ENCODE results near the gene RNF169. TPM values are rescaled to one million over a fixed set of nuclear protein-coding genes. Genes with fewer than 3 reads are reported as not detected.
A peak's percentile ranks its signal among the peaks of the same experiment; 100 is the strongest.
"Not testable (repeated sequence)": the region's sequence is repeated elsewhere in the genome, so short reads cannot be mapped to it uniquely, and the experiment has no call there.

RNF169 gene
- polyA plus RNA-seq, 3 donors from 2014 or later: 0.21 to 2.2 (median 1.6) TPM

DNA sequence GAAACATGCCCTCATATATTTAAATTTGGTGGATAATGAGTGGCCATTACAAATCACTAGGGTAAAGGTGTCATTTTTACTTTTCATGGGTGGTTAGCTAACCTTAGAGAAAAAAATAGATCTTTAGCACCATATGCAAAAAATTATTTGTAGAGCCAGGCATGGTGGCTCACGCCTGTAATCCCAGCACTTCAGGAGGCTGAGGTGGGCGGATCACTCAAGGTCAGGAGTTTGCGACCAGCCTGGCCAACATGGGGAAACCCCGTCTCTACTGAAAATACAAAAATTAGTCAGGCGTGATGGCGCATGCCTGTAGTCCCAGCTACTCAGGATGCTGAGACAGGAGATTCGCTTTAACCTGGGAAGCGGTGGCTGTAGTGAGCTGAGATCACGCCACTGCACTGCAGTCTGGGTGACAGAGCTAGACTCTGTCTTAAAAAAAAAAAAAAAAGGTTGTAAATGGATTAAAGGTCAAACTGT is 19.6 kb downstream of the RNF169 start:
- H3K27ac Mint-ChIP-seq: peak overlapping the region in 3 of 6 donors; percentile 29 to 80 (median 75)
- peak overlapping the region in 1 of 5 donors; percentile 44 for H3K4me3 Mint-ChIP-seq
- peaks cover 49 to 78% of the 10 kb centered on the region in 2 donors for H3K4me1 Mint-ChIP-seq

DNA sequence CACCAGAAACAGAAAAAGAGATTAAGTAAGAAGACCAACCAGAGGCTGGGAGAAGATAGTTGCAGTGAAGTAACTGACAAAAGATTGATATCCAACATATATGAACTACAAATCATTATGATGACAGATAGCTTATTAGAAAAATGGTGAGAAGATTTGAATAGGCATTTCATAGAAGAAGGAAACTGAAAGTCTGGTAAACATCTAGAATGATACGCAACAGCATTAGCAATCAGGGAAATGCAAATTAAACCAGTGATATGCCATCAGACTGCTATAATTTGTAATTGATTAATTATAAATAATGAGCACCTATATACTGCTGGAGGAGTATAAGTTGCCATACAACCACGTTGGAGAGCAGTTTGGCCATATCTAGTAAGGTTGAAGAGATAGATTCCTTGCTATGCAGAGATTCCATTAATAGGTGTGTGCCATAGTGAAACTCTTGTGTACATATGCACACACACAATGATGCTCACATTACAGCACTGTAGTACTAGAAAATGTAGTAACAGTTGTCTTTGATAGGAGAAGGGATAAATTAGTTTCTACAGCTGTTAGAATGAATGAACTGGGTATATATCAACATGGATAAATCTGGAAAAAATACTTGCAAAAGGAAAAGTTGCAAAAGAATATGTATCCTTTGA is 20.5 kb downstream of the RNF169 start:
- Mint-ChIP-seq H3K27me3 (ENCODE audit: low read depth in 3 of 3) (peaks cover 0 to 1% (median 0%) of the 10 kb centered on the region in 3 donors), H3K4me1 (peaks cover 42 to 73% of the 10 kb centered on the region in 2 donors), H3K36me3 (peaks cover 0 to 5% (median 0%) of the 10 kb centered on the region in 3 donors), H3K9me3 (no peaks in the 10 kb centered on the region), H3K4me3 (peak overlapping the region in 3 of 5 donors; percentile 9 to 73 (median 40)), H3K27ac (peak overlapping the region; percentile 19 to 89 (median 76))
- no peak for DNase-seq

More for the DNA sequence above, 19.6 kb downstream of the RNF169 start:
- not testable (repeated sequence) for DNase-seq; H3K9me3 Mint-ChIP-seq; H3K27me3 Mint-ChIP-seq (ENCODE audit: low read depth in 3 of 3)
- peaks cover 0 to 10% (median 0%) of the 10 kb centered on the region in 3 donors for H3K36me3 Mint-ChIP-seq

DNA sequence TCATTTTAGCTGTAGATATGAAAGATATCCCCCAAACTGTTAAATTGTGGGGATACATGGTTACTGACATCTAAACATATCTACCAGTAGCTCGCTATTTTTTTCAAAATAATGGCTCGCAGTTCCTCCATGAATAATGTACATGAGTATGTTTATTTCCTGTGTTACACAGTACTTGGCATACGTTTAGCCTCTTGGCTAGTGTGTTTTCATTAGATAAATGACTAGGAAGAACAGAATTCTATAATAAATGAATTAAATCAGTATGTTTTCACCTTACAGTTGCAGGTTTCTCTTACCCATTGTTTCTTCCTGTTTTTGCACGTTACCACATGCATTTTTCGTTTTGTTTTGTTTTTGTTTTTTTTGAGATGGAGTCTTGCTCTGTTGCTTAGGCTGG is 21.8 kb downstream of the RNF169 start:
- Mint-ChIP-seq H3K36me3 (peaks cover 0 to 3% (median 0%) of the 10 kb centered on the region in 3 donors), H3K4me1 (peaks cover 46 to 79% of the 10 kb centered on the region in 2 donors), H3K4me3 (peak overlapping the region in 3 of 5 donors; percentile 35 to 73 (median 40)), H3K9me3 (no peaks in the 10 kb centered on the region), H3K27ac (peak overlapping the region; percentile 19 to 89 (median 80)), H3K27me3 (ENCODE audit: low read depth in 3 of 3) (no peaks in the 10 kb centered on the region)
- peak in 1 of 3 donors; percentile 17 for DNase-seq

DNA sequence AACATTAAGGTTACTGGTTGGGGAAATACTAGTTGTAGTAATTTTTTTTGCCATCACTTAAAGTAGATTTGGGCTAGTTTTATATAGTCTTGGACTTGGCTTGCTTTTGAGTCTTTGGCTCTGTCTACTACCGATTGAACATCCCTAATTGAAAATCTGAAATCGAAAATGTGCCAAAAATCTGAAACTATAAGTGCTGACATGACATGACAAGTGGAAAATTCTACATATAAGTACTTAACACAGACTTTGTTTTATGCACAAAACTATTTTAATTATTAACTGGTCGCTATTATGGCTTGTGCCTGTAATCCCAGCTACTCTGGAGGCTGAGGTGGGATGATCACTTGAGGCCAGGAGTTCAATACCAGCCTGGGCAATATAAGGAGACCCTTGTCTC is 22.5 kb downstream of the RNF169 start:
- DNase-seq: no peak
- peaks cover 46 to 79% of the 10 kb centered on the region in 2 donors for H3K4me1 Mint-ChIP-seq
- no peaks in the 10 kb centered on the region for H3K27me3 Mint-ChIP-seq (ENCODE audit: low read depth in 3 of 3)
- peaks cover 0 to 3% (median 0%) of the 10 kb centered on the region in 3 donors for H3K36me3 Mint-ChIP-seq
- no peaks in the 10 kb centered on the region for H3K9me3 Mint-ChIP-seq
- H3K27ac Mint-ChIP-seq: peak overlapping the region; percentile 14 to 89 (median 80)
- peak overlapping the region in 3 of 5 donors; percentile 35 to 73 (median 40) for H3K4me3 Mint-ChIP-seq

DNA sequence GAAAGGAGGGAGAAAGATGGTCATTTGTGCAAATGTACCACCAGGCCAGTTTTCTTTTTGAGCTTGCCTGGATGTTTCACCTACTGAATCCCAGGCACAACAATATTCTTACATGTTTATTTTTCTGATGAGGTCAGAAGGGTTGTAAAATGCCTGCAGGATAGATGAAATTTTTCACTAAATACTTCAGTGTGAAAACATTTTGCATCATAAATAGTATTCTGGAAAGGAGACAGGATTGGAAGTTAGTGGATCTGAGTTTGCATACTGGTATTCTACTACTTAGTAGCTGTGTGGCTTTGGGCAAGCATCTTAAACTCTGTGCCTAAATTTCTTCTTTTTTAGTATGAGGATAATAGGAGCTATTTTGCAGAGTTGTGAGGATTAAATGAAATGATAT is 24.8 kb downstream of the RNF169 start:
- Mint-ChIP-seq H3K36me3 (peaks cover 0 to 4% (median 3%) of the 10 kb centered on the region in 3 donors), H3K4me1 (peaks cover 50 to 82% of the 10 kb centered on the region in 2 donors), H3K9me3 (no peaks in the 10 kb centered on the region), H3K27ac (peak overlapping the region in 1 of 6 donors; percentile 10), H3K4me3 (no peak overlapping the region), H3K27me3 (ENCODE audit: low read depth in 3 of 3) (no peaks in the 10 kb centered on the region)
- no peak for DNase-seq

DNA sequence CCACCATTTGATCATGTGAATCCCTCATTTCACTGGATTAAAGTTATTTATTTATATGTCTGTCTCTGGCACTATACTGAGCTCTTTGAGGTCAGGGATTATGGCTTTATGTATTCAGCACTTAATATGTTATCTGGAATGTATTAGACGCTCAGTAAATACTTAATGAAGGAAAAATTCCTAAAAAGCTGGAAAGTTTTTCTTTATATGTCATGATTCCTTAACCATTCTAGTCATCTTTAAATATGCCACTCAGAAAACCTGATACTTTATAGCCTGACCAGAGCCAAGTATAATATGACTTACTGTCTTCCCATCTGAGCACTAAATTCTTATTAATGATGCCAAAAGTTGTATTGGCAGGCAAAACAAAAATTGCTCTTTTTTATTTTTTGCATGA is 27.1 kb downstream of the RNF169 start:
- Mint-ChIP-seq H3K27me3 (ENCODE audit: low read depth in 3 of 3) (no peaks in the 10 kb centered on the region), H3K4me3 (no peak overlapping the region), H3K27ac (peak overlapping the region in 3 of 6 donors; percentile 0 to 58 (median 15)), H3K4me1 (peaks cover 32 to 63% of the 10 kb centered on the region in 2 donors), H3K36me3 (peaks cover 0 to 4% (median 3%) of the 10 kb centered on the region in 3 donors), H3K9me3 (no peaks in the 10 kb centered on the region)
- DNase-seq: no peak

DNA sequence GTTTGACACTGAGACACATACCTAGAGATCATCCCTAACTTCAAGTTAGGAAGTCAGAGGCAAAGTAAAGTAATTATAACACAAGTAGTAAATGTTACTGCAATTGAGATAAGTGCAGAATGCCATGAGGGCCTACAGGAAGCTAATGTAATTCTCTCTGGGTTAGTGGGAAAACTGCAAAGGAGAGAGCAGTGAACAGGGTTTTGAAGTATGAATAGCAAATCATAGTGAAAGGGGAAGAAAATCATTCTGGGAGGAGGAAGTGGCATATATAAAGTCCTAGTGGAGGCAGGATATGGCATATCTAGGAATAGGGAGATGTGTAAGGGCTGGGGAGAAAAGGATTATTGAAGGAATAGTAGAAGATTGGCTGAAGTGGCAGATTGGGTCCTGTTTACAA is 27.9 kb downstream of the RNF169 start:
- Mint-ChIP-seq H3K4me1 (peaks cover 26 to 56% of the 10 kb centered on the region in 2 donors), H3K36me3 (peaks cover 0 to 4% (median 3%) of the 10 kb centered on the region in 3 donors), H3K27me3 (ENCODE audit: low read depth in 3 of 3) (no peaks in the 10 kb centered on the region), H3K27ac (peak overlapping the region in 2 of 6 donors; percentile 3 to 9), H3K9me3 (no peaks in the 10 kb centered on the region), H3K4me3 (no peak overlapping the region)
- DNase-seq: no peak

DNA sequence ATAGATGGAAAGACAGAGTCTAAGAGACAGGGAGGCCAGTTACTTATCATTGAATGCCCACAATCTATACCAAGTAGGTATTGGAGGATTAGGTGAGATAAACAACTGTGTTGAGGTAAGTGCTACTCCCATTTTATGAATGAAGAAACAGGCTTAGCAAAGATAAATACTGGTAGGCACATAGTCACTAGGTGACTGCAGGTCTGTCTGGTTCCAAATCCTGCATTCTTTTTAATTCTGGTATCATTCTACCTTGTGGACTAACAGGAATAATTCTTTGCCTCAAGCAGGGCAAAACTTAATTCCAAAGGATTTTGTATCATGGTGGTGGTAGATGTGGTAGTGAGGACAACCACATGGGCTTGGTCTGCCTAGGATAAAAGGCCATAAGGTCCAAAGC is 28.4 kb downstream of the RNF169 start:
- Mint-ChIP-seq H3K9me3 (no peaks in the 10 kb centered on the region), H3K36me3 (peaks cover 0 to 4% (median 3%) of the 10 kb centered on the region in 3 donors), H3K27ac (peak overlapping the region in 1 of 6 donors; percentile 9), H3K4me3 (no peak overlapping the region), H3K27me3 (ENCODE audit: low read depth in 3 of 3) (no peaks in the 10 kb centered on the region), H3K4me1 (peaks cover 26 to 55% of the 10 kb centered on the region in 2 donors)
- no peak for DNase-seq

DNA sequence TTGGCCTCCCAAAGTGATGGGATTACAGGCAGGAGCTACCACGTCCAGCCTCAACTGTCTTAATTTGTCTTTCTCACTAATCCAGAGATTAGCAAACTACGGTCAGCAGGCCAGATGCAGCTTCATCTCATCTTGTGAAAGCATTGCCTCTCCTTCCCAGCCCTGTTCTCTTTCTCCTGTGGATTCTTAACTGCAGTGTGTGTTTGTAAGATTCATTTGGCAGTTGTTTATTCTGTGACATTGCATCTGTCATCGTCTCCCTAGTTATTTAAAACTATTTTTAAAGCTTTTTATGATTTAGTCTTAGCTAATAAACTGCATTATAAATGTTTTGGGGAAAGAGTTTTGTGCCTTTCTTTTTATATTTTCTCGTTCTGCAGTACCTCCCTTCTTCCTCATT is 29.2 kb downstream of the RNF169 start:
- peaks cover 27 to 47% of the 10 kb centered on the region in 2 donors for H3K4me1 Mint-ChIP-seq
- no peaks in the 10 kb centered on the region for H3K9me3 Mint-ChIP-seq
- no peak for DNase-seq
- H3K27ac Mint-ChIP-seq: peak overlapping the region in 4 of 6 donors; percentile 1 to 45 (median 31)
- H3K4me3 Mint-ChIP-seq: no peak overlapping the region
- H3K27me3 Mint-ChIP-seq (ENCODE audit: low read depth in 3 of 3): no peaks in the 10 kb centered on the region
- H3K36me3 Mint-ChIP-seq: peaks cover 0 to 4% (median 3%) of the 10 kb centered on the region in 3 donors

DNA sequence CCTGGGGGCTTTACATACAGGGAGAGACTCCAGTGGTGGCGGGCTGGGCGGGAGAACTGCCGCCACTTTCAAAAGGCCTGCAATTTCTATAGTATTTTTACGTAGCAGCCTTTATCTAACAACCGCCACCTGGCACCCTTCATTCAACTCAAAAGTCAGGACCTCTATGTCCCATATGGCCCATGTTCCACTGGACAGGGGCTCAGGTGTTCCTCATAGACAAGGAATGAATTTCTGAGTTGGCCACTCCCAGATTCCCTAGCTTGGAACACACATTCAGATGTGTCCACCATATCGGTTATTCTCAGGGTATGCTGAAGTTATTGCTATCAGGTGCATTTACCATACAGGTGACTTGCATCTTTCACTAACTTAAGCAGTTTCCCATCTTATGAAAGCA is 29.9 kb downstream of the RNF169 start:
- Mint-ChIP-seq H3K4me1 (peaks cover 31 to 40% of the 10 kb centered on the region in 2 donors), H3K27me3 (ENCODE audit: low read depth in 3 of 3) (no peaks in the 10 kb centered on the region), H3K9me3 (no peaks in the 10 kb centered on the region), H3K27ac (peak overlapping the region in 1 of 6 donors; percentile 45), H3K4me3 (no peak overlapping the region), H3K36me3 (peaks cover 0 to 4% (median 3%) of the 10 kb centered on the region in 3 donors)
- no peak for DNase-seq

DNA sequence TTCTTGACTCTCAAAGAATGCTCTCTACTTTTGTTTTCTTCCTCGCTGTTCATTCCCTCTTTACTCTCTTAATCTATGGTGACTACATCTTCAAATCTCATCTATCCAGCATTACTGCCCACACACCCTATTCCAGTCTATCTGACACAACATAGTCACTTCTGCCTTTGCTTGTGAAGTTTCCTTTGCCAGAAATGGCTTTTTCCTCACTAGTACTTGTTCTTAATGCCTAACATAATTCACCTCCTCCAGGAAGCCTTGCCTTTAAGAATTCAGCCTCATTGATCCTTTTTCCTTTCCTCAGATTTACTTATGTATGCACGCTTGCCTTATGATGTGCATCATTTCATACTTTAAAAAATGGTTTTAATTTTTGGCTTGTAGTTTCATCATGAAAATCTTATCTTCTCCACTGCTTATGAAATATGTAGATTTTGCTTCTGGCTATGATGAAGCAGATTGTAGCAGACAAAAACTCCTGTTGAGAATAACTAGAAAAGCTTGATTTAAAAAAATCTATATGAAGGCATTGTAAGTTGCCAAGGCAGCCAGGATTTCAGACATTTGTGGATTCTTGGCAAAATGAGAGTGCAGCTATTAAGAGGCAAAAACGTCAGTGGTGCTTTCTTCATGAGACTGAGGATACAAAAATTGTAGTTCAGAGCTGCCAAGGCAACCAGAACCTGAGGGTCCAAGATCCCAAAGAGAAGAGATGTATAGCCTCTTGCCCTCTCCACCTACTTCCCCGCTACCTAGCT is 31.8 kb downstream of the RNF169 start:
- peaks cover 0 to 4% (median 0%) of the 10 kb centered on the region in 3 donors for H3K36me3 Mint-ChIP-seq
- H3K27me3 Mint-ChIP-seq (ENCODE audit: low read depth in 3 of 3): no peaks in the 10 kb centered on the region

DNA sequence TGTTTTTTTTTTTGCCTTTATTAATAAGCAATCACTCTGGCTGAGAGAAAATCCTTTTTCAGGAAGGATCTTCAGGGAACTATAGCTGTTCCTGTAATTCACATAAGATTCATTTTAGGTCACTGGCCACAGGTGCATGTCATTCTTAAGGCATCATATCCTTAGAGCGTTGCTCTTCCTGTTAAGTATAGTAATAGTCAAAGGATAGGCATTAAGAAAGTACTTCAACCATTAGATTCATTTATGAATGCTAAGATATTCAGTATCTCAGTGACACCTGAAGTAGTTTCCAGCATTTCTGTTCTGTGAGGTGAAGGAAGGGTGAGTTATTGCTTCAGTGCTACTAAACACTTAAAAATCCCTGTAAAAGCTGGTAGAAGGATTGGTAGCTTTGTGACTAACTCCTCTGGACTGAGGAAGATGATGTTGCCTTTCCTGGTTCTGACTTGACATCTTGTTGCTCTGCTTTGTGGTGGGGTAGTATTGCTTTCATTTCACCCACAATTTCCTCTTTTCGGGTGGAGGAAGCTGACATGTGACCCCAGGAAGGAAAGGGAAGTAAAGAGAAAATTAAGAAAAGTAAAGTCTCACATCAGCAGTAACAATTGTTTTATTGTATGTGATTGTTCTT is 34.7 kb downstream of the RNF169 start:
- Mint-ChIP-seq H3K27ac (peak overlapping the region; percentile 85 to 93 (median 86)), H3K4me3 (peak overlapping the region; percentile 68 to 86 (median 71)), H3K9me3 (no peaks in the 10 kb centered on the region), H3K27me3 (ENCODE audit: low read depth in 3 of 3) (no peaks in the 10 kb centered on the region), H3K36me3 (no peaks in the 10 kb centered on the region), H3K4me1 (peaks cover 21 to 50% of the 10 kb centered on the region in 2 donors)
- DNase-seq: peak; percentile 55 to 62 (median 56)

More for the DNA sequence above, 31.8 kb downstream of the RNF169 start:
- Mint-ChIP-seq H3K4me3 (no peak overlapping the region), H3K9me3 (no peaks in the 10 kb centered on the region), H3K27ac (no peak overlapping the region), H3K4me1 (peaks cover 27 to 40% of the 10 kb centered on the region in 2 donors)
- no peak for DNase-seq

DNA sequence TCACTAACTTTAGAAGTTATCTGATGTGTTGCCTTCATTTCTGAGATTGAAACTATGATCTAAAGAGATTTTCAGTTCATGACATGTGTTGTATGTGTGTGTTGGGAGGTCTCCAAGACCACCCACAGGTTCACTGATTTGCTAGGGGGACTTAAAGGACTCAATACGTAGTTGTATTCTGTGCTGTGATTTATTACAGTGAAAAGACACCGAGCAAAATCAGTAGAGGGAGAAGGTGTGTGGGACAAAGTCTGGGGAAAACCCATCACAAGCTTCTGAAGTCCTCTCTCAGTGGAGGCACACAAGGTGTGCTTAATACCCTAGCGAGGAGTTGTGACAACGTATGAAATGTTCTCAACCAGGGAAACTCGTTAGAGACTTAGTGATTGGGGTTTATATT is 35.6 kb downstream of the RNF169 start:
- peaks cover 0 to 5% (median 0%) of the 10 kb centered on the region in 3 donors for H3K36me3 Mint-ChIP-seq
- H3K4me1 Mint-ChIP-seq: peaks cover 28 to 50% of the 10 kb centered on the region in 2 donors
- H3K4me3 Mint-ChIP-seq: peak overlapping the region; percentile 12 to 81 (median 64)
- H3K9me3 Mint-ChIP-seq: no peaks in the 10 kb centered on the region
- H3K27me3 Mint-ChIP-seq (ENCODE audit: low read depth in 3 of 3): no peaks in the 10 kb centered on the region
- no peak for DNase-seq
- peak overlapping the region; percentile 86 to 93 (median 90) for H3K27ac Mint-ChIP-seq

Measured in immature natural killer cell (primary cell).